ENCODE results near the gene EXOC4. TPM values are rescaled to one million over a fixed set of nuclear protein-coding genes. Genes with fewer than 3 reads are reported as not detected.
"Not testable (repeated sequence)": the region's sequence is repeated elsewhere in the genome, so short reads cannot be mapped to it uniquely, and the experiment has no call there.

The EXOC4 gene
- polyA plus RNA-seq, 3 donors from 2014 or later: 24.2 to 50.1 (median 30.1) TPM

GRCh38 chr7:133776266-133776665 is 523.4 kb downstream of the EXOC4 start:
- no peak overlapping the region for H3K27ac Mint-ChIP-seq
- H3K4me1 Mint-ChIP-seq: no peaks in the 10 kb centered on the region
- H3K36me3 Mint-ChIP-seq: peaks cover 19 to 25% (median 19%) of the 10 kb centered on the region in 3 donors
- H3K27me3 Mint-ChIP-seq (ENCODE audit: low read depth in 3 of 3): no peaks in the 10 kb centered on the region
- no peaks in the 10 kb centered on the region for H3K9me3 Mint-ChIP-seq
- DNase-seq: no peak
- H3K4me3 Mint-ChIP-seq: no peak overlapping the region

GRCh38 chr7:133777701-133778100 is 524.8 kb downstream of the EXOC4 start:
- Mint-ChIP-seq H3K27ac (no peak overlapping the region), H3K27me3 (ENCODE audit: low read depth in 3 of 3) (no peaks in the 10 kb centered on the region), H3K9me3 (no peaks in the 10 kb centered on the region), H3K4me1 (no peaks in the 10 kb centered on the region), H3K4me3 (no peak overlapping the region), H3K36me3 (peaks cover 22 to 26% (median 25%) of the 10 kb centered on the region in 3 donors)
- no peak for DNase-seq

GRCh38 chr7:133778472-133778871 is 525.6 kb downstream of the EXOC4 start:
- Mint-ChIP-seq H3K27ac (no peak overlapping the region), H3K36me3 (peaks cover 22 to 26% (median 25%) of the 10 kb centered on the region in 3 donors), H3K9me3 (no peaks in the 10 kb centered on the region), H3K4me3 (no peak overlapping the region), H3K27me3 (ENCODE audit: low read depth in 3 of 3) (no peaks in the 10 kb centered on the region), H3K4me1 (no peaks in the 10 kb centered on the region)
- DNase-seq: no peak

GRCh38 chr7:133779538-133779937 is 526.7 kb downstream of the EXOC4 start:
- not testable (repeated sequence) for H3K27me3 Mint-ChIP-seq (ENCODE audit: low read depth in 3 of 3); H3K27ac Mint-ChIP-seq; H3K9me3 Mint-ChIP-seq; H3K4me1 Mint-ChIP-seq; H3K4me3 Mint-ChIP-seq; DNase-seq
- H3K36me3 Mint-ChIP-seq: peaks cover 22 to 32% (median 25%) of the 10 kb centered on the region in 3 donors

- Mint-ChIP-seq H3K27ac (no peak overlapping the region), H3K4me3 (no peak overlapping the region), H3K4me1 (no peaks in the 10 kb centered on the region), H3K36me3 (peaks cover 22 to 32% (median 25%) of the 10 kb centered on the region in 3 donors), H3K27me3 (ENCODE audit: low read depth in 3 of 3) (no peaks in the 10 kb centered on the region), H3K9me3 (no peaks in the 10 kb centered on the region)
- no peak for DNase-seq
Measured at GRCh38 chr7:133780912-133781311, 528.0 kb downstream of the EXOC4 start.

GRCh38 chr7:133781486-133782090 is 528.7 kb downstream of the EXOC4 start:
- Mint-ChIP-seq H3K27me3 (ENCODE audit: low read depth in 3 of 3) (no peaks in the 10 kb centered on the region), H3K4me3 (no peak overlapping the region), H3K9me3 (no peaks in the 10 kb centered on the region), H3K4me1 (no peaks in the 10 kb centered on the region), H3K36me3 (peaks cover 22 to 32% (median 25%) of the 10 kb centered on the region in 3 donors), H3K27ac (no peak overlapping the region)
- DNase-seq: no peak

- no peak overlapping the region for H3K4me3 Mint-ChIP-seq
- no peak overlapping the region for H3K27ac Mint-ChIP-seq
- no peaks in the 10 kb centered on the region for H3K27me3 Mint-ChIP-seq (ENCODE audit: low read depth in 3 of 3)
- DNase-seq: no peak
- H3K36me3 Mint-ChIP-seq: peaks cover 17 to 32% (median 25%) of the 10 kb centered on the region in 3 donors
- no peaks in the 10 kb centered on the region for H3K4me1 Mint-ChIP-seq
- no peaks in the 10 kb centered on the region for H3K9me3 Mint-ChIP-seq
Measured at GRCh38 chr7:133782470-133782869, 529.6 kb downstream of the EXOC4 start.

GRCh38 chr7:133783276-133783675 is 530.4 kb downstream of the EXOC4 start:
- Mint-ChIP-seq H3K27ac (no peak overlapping the region), H3K27me3 (ENCODE audit: low read depth in 3 of 3) (no peaks in the 10 kb centered on the region), H3K4me3 (no peak overlapping the region), H3K4me1 (no peaks in the 10 kb centered on the region), H3K36me3 (peaks cover 14 to 27% (median 19%) of the 10 kb centered on the region in 3 donors), H3K9me3 (peaks cover 0 to 3% (median 0%) of the 10 kb centered on the region in 6 donors)
- no peak for DNase-seq

GRCh38 chr7:133784486-133785001 is 531.7 kb downstream of the EXOC4 start:
- peaks cover 0 to 3% (median 0%) of the 10 kb centered on the region in 6 donors for H3K9me3 Mint-ChIP-seq
- H3K27me3 Mint-ChIP-seq (ENCODE audit: low read depth in 3 of 3): no peaks in the 10 kb centered on the region
- H3K27ac Mint-ChIP-seq: no peak overlapping the region
- peaks cover 9 to 17% (median 11%) of the 10 kb centered on the region in 3 donors for H3K36me3 Mint-ChIP-seq
- no peak for DNase-seq
- H3K4me3 Mint-ChIP-seq: no peak overlapping the region
- no peaks in the 10 kb centered on the region for H3K4me1 Mint-ChIP-seq

GRCh38 chr7:133786401-133786937 is 533.6 kb downstream of the EXOC4 start:
- H3K27me3 Mint-ChIP-seq (ENCODE audit: low read depth in 3 of 3): no peaks in the 10 kb centered on the region
- peaks cover 4 to 9% (median 6%) of the 10 kb centered on the region in 3 donors for H3K36me3 Mint-ChIP-seq
- H3K9me3 Mint-ChIP-seq: peaks cover 0 to 3% (median 0%) of the 10 kb centered on the region in 6 donors
- DNase-seq: no peak
- no peaks in the 10 kb centered on the region for H3K4me1 Mint-ChIP-seq
- H3K27ac Mint-ChIP-seq: no peak overlapping the region
- H3K4me3 Mint-ChIP-seq: no peak overlapping the region

- peaks cover 0 to 3% (median 0%) of the 10 kb centered on the region in 6 donors for H3K9me3 Mint-ChIP-seq
- H3K4me3 Mint-ChIP-seq: no peak overlapping the region
- no peaks in the 10 kb centered on the region for H3K4me1 Mint-ChIP-seq
- DNase-seq: no peak
- H3K27ac Mint-ChIP-seq: no peak overlapping the region
- peaks cover 0 to 6% (median 3%) of the 10 kb centered on the region in 3 donors for H3K36me3 Mint-ChIP-seq
- H3K27me3 Mint-ChIP-seq (ENCODE audit: low read depth in 3 of 3): no peaks in the 10 kb centered on the region
Measured at GRCh38 chr7:133789974-133790373, 537.1 kb downstream of the EXOC4 start.

- Mint-ChIP-seq H3K9me3 (peaks cover 0 to 3% (median 0%) of the 10 kb centered on the region in 6 donors), H3K27ac (no peak overlapping the region), H3K4me1 (no peaks in the 10 kb centered on the region), H3K4me3 (no peak overlapping the region), H3K36me3 (peaks cover 0 to 6% (median 3%) of the 10 kb centered on the region in 3 donors), H3K27me3 (ENCODE audit: low read depth in 3 of 3) (no peaks in the 10 kb centered on the region)
- no peak for DNase-seq
Measured at GRCh38 chr7:133790911-133791310, 538.0 kb downstream of the EXOC4 start.

- no peaks in the 10 kb centered on the region for H3K4me1 Mint-ChIP-seq
- H3K36me3 Mint-ChIP-seq: peaks cover 0 to 6% (median 0%) of the 10 kb centered on the region in 3 donors
- no peak overlapping the region for H3K4me3 Mint-ChIP-seq
- no peak overlapping the region for H3K27ac Mint-ChIP-seq
- H3K9me3 Mint-ChIP-seq: no peaks in the 10 kb centered on the region
- DNase-seq: no peak
- H3K27me3 Mint-ChIP-seq (ENCODE audit: low read depth in 3 of 3): peaks cover 0 to under 1% (median 0%) of the 10 kb centered on the region in 3 donors
Measured at GRCh38 chr7:133794479-133794878, 541.6 kb downstream of the EXOC4 start.

GRCh38 chr7:133795068-133795665 is 542.3 kb downstream of the EXOC4 start:
- DNase-seq: no peak
- Mint-ChIP-seq H3K9me3 (no peaks in the 10 kb centered on the region), H3K36me3 (peaks cover 0 to 6% (median 0%) of the 10 kb centered on the region in 3 donors), H3K27me3 (ENCODE audit: low read depth in 3 of 3) (peaks cover 0 to 3% (median 0%) of the 10 kb centered on the region in 3 donors), H3K4me1 (no peaks in the 10 kb centered on the region), H3K4me3 (no peak overlapping the region), H3K27ac (no peak overlapping the region)

Measured in immature natural killer cell (primary cell).